ENCODE measurements around the gene AATF. TPM values are rescaled to one million over a fixed set of nuclear protein-coding genes. Genes with fewer than 3 reads are reported as not detected.
"Not testable (repeated sequence)": the region's sequence is repeated elsewhere in the genome, so short reads cannot be mapped to it uniquely, and the experiment has no call there.

Gene AATF
- total RNA-seq, 1 experiment from 2014 or later = 153 TPM

- DNase-seq (ENCODE audit: low read depth) = no peak
Observed at GRCh38 chr17:37043201-37043600, 94.4 kb downstream of the AATF start.

GRCh38 chr17:37045351-37045922 lies 96.7 kb downstream of the AATF start:
- no peak for DNase-seq (ENCODE audit: low read depth)

DNA sequence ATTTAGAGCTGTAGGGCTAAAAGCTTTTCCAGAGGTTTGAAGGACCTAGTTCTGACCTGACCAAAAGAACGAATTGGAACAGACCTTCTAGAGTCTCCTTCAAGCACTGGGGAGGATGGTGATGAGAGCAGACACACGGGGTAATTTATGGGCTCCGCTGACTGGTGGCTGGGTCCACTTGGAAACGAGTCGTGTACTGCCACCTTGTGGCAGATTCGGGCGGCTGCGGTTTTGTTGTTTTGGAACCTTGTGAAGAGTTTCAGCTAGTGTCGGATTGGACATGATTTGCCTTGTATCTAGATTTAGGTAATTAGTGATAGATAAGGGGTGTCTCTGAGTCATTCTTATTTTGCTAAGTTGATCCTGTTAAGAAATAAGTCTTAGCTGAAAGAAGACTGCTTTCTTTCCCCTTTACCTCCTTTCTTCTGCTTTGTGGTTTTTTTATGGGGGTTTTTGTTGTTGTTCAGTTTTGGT lies 98.9 kb downstream of the AATF start:
- DNase-seq (ENCODE audit: low read depth) = peak; percentile 71

DNA sequence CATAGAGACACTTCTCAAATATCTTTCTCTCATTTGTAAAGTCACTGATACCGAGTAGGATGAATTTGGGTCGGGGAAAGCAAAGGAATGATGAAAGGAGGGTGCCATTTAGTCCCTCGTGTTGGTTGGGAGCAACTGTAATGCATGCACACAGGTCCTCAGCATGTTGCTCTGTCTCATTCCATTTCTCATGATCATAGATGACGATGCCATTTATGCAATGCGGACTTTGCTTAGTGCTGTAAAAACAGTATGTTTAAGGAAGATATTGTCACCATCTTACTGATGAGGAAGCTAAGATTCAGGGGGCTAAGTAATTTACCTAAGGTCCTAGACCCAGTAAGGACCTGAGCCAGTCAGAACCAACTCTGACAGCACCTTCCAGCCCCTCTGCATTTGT lies 100.1 kb downstream of the AATF start:
- no peak for DNase-seq (ENCODE audit: low read depth)

DNA sequence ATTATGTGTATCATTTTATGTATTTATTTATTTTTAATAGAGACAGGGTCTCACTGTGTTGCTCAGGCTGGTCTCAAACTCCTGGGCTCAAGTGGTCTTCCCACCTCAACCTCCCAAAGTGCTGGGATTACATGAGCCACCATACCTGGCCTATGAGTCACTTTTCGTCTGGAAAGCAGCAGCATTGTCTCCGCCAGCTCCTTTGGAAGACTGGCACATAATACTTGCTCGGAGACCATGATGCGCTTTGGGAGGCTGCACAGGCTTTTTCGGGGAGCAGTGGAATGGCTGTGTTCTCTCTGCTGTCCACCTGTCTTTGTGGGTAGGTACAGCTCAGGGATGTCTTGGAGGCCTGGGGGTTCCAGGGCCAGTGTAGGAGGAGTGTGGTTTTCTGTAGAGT lies 102.2 kb downstream of the AATF start:
- no peak for DNase-seq (ENCODE audit: low read depth)

GRCh38 chr17:37051381-37051780 lies 102.6 kb downstream of the AATF start:
- DNase-seq (ENCODE audit: low read depth) = no peak

DNA sequence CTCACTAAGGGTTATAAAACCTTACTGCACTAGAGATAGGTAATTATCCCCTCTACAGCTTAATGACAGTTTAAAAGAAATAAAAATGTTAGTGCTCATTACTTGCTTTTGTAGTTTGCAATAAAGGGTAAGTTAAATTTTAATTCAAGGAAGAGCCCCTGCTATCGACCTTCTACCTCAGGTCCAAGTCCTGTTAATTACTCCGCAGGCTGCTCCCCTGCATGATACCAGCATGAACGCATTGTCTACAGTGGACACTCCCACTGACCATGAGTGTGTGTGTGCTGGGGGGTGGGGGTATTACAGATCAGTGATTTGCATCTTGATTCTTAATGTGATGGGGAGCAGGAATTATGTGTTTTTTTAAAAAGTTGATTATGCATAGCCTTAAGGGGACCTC lies 103.1 kb downstream of the AATF start:
- DNase-seq (ENCODE audit: low read depth) = no peak

DNA sequence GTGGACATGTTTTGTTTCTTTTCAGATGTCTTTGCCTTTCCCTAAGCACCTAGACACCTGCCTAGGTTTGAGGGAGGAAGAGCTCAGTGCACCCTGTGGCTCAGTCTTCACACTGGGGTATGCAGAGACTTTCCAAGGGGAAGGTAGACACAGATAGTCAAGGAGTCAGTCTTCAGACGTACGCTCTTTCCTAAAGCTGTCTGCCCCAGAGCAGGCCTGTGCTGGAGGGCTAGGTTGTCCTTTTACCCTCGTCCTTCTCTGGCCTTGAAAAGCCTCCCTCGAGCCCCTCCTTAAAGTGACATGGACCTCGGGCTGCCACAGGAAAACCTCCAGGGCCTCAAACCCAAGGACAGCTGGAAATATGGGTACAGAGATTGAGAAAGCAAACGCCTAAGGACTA lies 103.7 kb downstream of the AATF start:
- no peak for DNase-seq (ENCODE audit: low read depth)

- no peak for DNase-seq (ENCODE audit: low read depth)
Observed at GRCh38 chr17:37054894-37055293, 106.1 kb downstream of the AATF start.

DNA sequence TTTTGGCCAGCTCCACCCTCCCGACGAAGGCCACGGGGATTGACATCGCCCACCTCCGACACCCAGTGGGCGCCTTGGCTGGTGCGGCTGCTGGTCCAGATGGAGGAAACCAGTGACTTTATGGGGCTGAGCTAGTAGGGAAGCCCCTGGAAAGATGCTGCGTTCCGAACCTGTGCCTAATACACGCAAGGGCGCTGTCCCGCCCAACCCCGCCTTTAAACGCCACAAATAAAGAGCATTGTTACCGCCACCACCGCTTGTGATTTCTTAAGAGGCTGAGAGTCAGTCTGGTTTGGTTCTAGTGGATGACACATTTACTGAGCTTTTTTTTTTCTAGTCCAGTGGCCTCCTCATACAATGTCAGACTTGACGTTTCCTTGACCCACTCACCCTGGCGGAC lies 107.9 kb downstream of the AATF start:
- DNase-seq (ENCODE audit: low read depth) = no peak

DNA sequence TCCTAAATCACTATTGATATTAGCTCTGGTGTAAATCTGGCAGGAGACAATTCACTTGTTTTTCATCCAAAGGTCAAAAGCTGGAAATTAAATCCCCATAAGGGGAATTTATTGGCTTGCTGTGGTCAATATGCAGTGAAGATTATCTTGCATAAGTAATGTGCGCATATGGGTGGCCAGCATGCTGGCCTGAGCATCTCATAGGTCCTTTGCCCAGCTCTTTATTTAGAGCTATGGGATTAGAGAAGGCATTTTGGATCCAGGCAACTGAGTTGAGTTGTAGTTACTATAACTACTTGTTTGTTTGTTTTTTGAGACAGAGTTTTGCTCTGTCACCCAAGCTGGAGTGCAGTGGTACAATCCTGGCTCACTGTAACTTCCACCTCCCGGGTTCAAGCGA lies 110.7 kb downstream of the AATF start:
- DNase-seq (ENCODE audit: low read depth) = no peak

DNA sequence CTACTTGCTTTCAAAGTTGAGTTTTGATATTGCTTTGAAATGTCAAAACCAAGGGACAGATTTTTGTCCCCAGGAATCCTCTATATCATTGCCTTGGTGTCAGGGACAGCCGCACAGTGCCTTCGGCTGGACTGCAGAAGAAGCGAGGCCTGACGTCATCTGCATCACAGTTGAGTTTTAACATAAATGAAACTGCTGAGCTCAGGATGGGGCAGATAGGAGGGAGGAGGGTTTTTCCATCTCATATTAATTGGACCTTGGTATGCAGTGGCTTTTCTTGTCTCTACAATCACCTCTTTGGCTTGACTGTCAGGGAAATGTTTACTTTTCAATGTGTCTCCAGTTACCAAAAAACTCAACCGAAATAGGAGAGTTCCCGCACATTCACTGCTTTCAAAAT lies 111.3 kb downstream of the AATF start:
- DNase-seq (ENCODE audit: low read depth) = no peak

GRCh38 chr17:37060928-37061327 lies 112.2 kb downstream of the AATF start:
- DNase-seq (ENCODE audit: low read depth) = no peak

GRCh38 chr17:37062021-37062420 lies 113.3 kb downstream of the AATF start:
- DNase-seq (ENCODE audit: low read depth) = no peak

DNA sequence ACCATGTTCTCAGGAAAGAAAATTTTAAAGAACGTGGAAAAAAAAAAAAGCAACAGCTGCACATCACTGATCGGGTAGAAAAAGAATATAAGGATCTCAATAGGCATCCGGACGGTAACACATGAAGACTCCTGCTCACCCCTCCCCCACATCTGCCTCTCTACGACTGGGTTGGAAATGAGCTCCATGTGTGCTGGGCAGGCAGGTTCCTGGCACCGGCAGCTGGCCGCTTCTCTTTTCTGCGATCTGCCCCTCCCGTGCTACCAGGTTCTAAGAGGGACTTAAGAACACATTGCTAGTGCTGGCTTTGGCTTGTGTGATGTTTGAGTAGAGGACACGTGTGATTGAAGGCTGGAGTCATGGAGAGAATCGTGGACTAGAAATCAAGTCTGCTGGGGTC lies 115.5 kb downstream of the AATF start:
- DNase-seq (ENCODE audit: low read depth) = no peak

DNA sequence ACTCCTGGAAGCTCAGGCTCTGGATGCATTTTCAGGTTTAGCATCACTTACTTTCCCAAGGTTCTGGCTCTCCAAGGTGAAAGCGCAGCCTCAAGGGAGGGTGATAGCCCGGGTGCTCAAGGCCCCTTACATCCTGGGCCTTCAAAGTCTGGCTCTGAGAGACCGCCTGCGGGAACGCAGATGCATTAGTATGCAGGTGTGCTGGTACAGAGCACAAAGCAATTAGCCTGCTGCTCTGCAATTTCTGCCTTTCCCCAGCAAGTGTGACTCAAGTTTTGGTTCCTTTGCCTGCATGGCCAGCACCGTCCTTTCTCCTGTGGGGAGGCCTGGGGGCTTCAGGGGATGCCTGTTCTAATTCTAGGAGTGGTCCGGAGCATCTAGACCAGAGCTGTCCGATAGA lies 116.2 kb downstream of the AATF start:
- no peak for DNase-seq (ENCODE audit: low read depth)

GRCh38 chr17:37065486-37066321 lies 117.0 kb downstream of the AATF start:
- no peak for DNase-seq (ENCODE audit: low read depth)

- DNase-seq (ENCODE audit: low read depth) = no peak
Observed at GRCh38 chr17:37066322-37067255, 117.8 kb downstream of the AATF start.

DNA sequence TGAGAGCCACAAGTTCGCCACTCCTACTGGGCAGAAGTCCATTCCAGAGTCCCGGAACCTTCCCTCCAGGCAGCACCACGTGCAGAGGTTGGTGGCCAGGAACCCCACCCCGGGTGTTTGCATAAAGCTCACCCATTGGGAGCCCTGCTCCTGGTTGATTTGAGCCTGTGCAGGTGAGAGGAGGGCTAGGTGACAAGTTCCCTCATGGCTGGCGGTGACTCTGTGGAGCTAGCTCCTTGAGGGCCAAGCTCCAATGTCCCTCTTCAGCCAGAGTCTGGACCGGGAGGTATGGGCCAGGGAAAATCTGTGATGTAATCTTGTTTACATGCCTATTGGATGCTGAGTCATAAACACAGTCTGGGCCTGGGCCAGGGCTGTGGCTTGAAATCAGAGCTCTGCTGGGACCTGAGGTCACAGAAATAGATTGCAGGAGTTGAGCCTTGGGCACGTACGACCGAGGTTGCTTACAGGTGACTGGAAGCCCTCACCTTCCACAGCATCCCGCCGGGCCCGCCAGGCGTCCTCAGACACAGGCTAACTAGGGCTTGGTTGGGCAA lies 118.9 kb downstream of the AATF start:
- peak; percentile 64 for DNase-seq (ENCODE audit: low read depth)

GRCh38 chr17:37068266-37068665 lies 119.5 kb downstream of the AATF start:
- DNase-seq (ENCODE audit: low read depth) = no peak

DNA sequence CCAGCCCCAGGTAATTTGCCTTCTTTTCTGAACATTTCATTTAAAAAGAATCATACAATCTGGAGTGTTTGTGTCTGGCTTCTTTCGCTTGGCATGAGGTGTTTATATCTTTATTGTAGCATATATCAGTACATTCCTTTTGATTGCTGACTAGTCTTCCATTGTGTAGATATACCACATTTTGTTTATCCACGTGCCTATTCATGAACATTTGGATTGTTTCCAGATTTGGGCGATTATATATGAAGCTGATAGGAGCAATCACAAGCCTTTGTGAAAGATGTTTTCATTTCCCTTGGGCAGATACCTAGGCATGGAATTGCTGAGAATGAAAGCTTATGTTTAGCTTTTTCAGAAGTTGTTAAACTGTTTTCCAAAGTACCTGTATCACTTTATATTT lies 120.3 kb downstream of the AATF start:
- DNase-seq (ENCODE audit: low read depth) = no peak

DNA sequence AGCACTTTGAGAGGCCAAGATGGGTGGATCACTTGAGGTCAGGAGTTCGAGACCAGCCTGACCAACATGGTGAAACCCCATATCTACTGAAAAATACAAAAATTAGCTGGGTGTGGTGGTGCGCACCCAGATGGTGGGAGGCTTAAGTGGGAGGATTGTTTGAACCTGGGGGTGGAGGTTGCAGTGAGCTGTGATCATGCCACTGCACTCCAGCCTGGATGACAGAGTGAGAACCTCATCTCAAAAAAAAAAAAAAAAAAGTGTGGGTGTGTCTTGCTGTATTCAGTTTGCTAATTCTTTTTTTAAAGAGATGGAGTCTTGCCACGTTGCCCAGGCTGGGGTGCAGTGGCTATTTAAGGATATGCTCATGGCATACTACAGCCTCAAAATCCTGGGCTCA lies 124.7 kb downstream of the AATF start:
- DNase-seq (ENCODE audit: low read depth) = not testable (repeated sequence)

Measured in HT1080 (cell line).